ENCODE data around the gene STK39. TPM values are rescaled to one million over a fixed set of nuclear protein-coding genes. Genes with fewer than 3 reads are reported as not detected.
"Not testable (repeated sequence)": the region's sequence is repeated elsewhere in the genome, so short reads cannot be mapped to it uniquely, and the experiment has no call there.

Gene STK39
- 51.9 and 53.8 TPM in 2 replicates for total RNA-seq

- intact Hi-C loops (cut with micrococcal nuclease), result loop anchor here (1.0 to 2.0 kb wide), 3 partner anchors 52 to 643 kb away; partner anchors contain the start of gene SPC25
Measured at GRCh38 chr2:168247341-168248261, at the start of gene STK39. TSS of gene STK39 (minus strand) at chr2:168247595. CDS start at chr2:168247435, 160 bp downstream.

- intact Hi-C loops (cut with micrococcal nuclease), result no loop called here
Measured at GRCh38 chr2:168295051-168295450, 47.7 kb upstream of the STK39 start.

- intact Hi-C loops (cut with micrococcal nuclease), result no loop called here
Measured at GRCh38 chr2:168294409-168294808, 47.0 kb upstream of the STK39 start.

GRCh38 chr2:168293766-168294165 lies 46.4 kb upstream of the STK39 start:
- intact Hi-C loops (cut with micrococcal nuclease), result no loop called here

- intact Hi-C loops (cut with micrococcal nuclease), result no loop called here
Measured at GRCh38 chr2:168290391-168290790, 43.0 kb upstream of the STK39 start.

GRCh38 chr2:168289880-168290279 lies 42.5 kb upstream of the STK39 start:
- intact Hi-C loops (cut with micrococcal nuclease), result no loop called here

GRCh38 chr2:168286535-168286934 lies 39.1 kb upstream of the STK39 start:
- intact Hi-C loops (cut with micrococcal nuclease), result no loop called here

- intact Hi-C loops (cut with micrococcal nuclease), result no loop called here
Measured at GRCh38 chr2:168278424-168278888, 31.1 kb upstream of the STK39 start.

GRCh38 chr2:168277276-168277675 lies 29.9 kb upstream of the STK39 start:
- intact Hi-C loops (cut with micrococcal nuclease), result no loop called here

- intact Hi-C loops (cut with micrococcal nuclease), result no loop called here
Measured at GRCh38 chr2:168272225-168272624, 24.8 kb upstream of the STK39 start.

- intact Hi-C loops (cut with micrococcal nuclease), result not testable (repeated sequence)
Measured at GRCh38 chr2:168262926-168263325, 15.5 kb upstream of the STK39 start.

- intact Hi-C loops (cut with micrococcal nuclease), result no loop called here
Measured at GRCh38 chr2:168256448-168256847, 9.1 kb upstream of the STK39 start.

GRCh38 chr2:168255866-168256265 lies 8.5 kb upstream of the STK39 start:
- intact Hi-C loops (cut with micrococcal nuclease), result no loop called here

GRCh38 chr2:168255103-168255502 lies 7.7 kb upstream of the STK39 start:
- intact Hi-C loops (cut with micrococcal nuclease), result no loop called here

GRCh38 chr2:168254158-168254935 lies 7.0 kb upstream of the STK39 start:
- intact Hi-C loops (cut with micrococcal nuclease), result no loop called here

- intact Hi-C loops (cut with micrococcal nuclease), result no loop called here
Measured at GRCh38 chr2:168253379-168253778, 6.0 kb upstream of the STK39 start.

GRCh38 chr2:168252976-168253375 lies 5.6 kb upstream of the STK39 start:
- intact Hi-C loops (cut with micrococcal nuclease), result no loop called here

GRCh38 chr2:168246483-168247340 lies 683 bp downstream of the STK39 start:
- intact Hi-C loops (cut with micrococcal nuclease), result loop anchor here (1.0 to 2.0 kb wide), 4 partner anchors 12 to 644 kb away; partner anchors contain the start of genes CERS6 and SPC25

GRCh38 chr2:168246072-168246482 lies 1.3 kb downstream of the STK39 start:
- intact Hi-C loops (cut with micrococcal nuclease), result loop anchor here (1.0 to 2.0 kb wide), 3 partner anchors 12 to 645 kb away; partner anchors contain the start of genes CERS6 and SPC25

GRCh38 chr2:168245074-168245825 lies 2.1 kb downstream of the STK39 start:
- intact Hi-C loops (cut with micrococcal nuclease), result no loop called here
